DOHH2 (cell line): Measurements from ENCODE around the gene ZNF627.
A peak's percentile ranks its signal among the peaks of the same experiment; 100 is the strongest.
"Not testable (repeated sequence)": the region's sequence is repeated elsewhere in the genome, so short reads cannot be mapped to it uniquely, and the experiment has no call there.

Source experiments
- H3F3A ChIP-seq: fragments of 200-600 bp; sonication (generic), shearing (Covaris generic); 2 replicates; pipeline ENCODE4 v1.6.0; 2016; ENCODE audit warnings: antibody characterized with exemption, mild to moderate bottlenecking; ENCODE audit not compliant: control insufficient read depth, insufficient read depth
- H3K27ac ChIP-seq: fragments of 200-600 bp; sonication (generic); 2 replicates; pipeline ENCODE4 v1.5.1; 2014; ENCODE audit warnings: low read depth, mild to moderate bottlenecking, low read length, moderate library complexity
- H3K27me3 ChIP-seq: fragments of 200-600 bp; sonication (generic); 2 replicates; pipeline ENCODE4 v1.6.1; 2014; ENCODE audit warnings: mild to moderate bottlenecking, low read length, mixed read lengths; ENCODE audit not compliant: control insufficient read depth
- H3K36me3 ChIP-seq: fragments of 200-600 bp; sonication (generic); 2 replicates; pipeline ENCODE4 v1.6.1; 2014; ENCODE audit warnings: mild to moderate bottlenecking, low read length, moderate library complexity, mixed read lengths; ENCODE audit not compliant: control insufficient read depth
- H3K4me1 ChIP-seq: fragments of 200-600 bp; sonication (generic); 2 replicates; pipeline ENCODE4 v1.6.1; 2014; ENCODE audit warnings: mild to moderate bottlenecking, low read length, mixed read lengths; ENCODE audit not compliant: control insufficient read depth
- H3K4me2 ChIP-seq: fragments of 200-600 bp; sonication (generic); 2 replicates; pipeline ENCODE4 v1.6.0; 2014; ENCODE audit warnings: mild to moderate bottlenecking, low read length, moderate library complexity
- H3K4me3 ChIP-seq: fragments of 200-600 bp; sonication (generic); 2 replicates; pipeline ENCODE4 v1.5.1; 2014; ENCODE audit warnings: mild to moderate bottlenecking, low read length, mixed read lengths
- H3K79me2 ChIP-seq: fragments of 200-600 bp; sonication (generic); 2 replicates; pipeline ENCODE4 v1.6.1; 2014; ENCODE audit warnings: mild to moderate bottlenecking, low read length, mixed read lengths; ENCODE audit not compliant: control insufficient read depth
- H3K9me2 ChIP-seq: fragments of 200-600 bp; sonication (generic); replicated peaks from 2 replicates; pipeline ENCODE4 v1.6.1; 2014; ENCODE audit warnings: mild to moderate bottlenecking, low read length, mixed read lengths; ENCODE audit not compliant: control insufficient read depth
- H3K9me3 ChIP-seq: fragments of 200-600 bp; sonication (generic); 2 replicates; pipeline ENCODE4 v1.6.1; 2014; ENCODE audit warnings: antibody characterized with exemption, low read length, mixed read lengths; ENCODE audit not compliant: control insufficient read depth, insufficient read depth
- H4K20me1 ChIP-seq: fragments of 200-600 bp; sonication (generic); 2 replicates; pipeline ENCODE4 v1.6.0; 2014; ENCODE audit warnings: low read depth, mild to moderate bottlenecking, antibody characterized with exemption, low read length, moderate library complexity; ENCODE audit not compliant: control insufficient read depth, insufficient read depth
- CTCF ChIP-seq: fragments of 200-600 bp; sonication (generic); IDR thresholded peaks from one replicate; pipeline ENCODE4 v1.5.1; 2014; ENCODE audit warnings: antibody characterized with exemption, mild to moderate bottlenecking, low read depth, low read length; ENCODE audit not compliant: poor library complexity, severe bottlenecking
- EZH2phosphoT487 ChIP-seq: fragments of 200-600 bp; sonication (generic); IDR thresholded peaks from 2 replicates; pipeline ENCODE4 v1.6.1; 2017; ENCODE audit warnings: borderline replicate concordance, mild to moderate bottlenecking, antibody characterized with exemption, low read length, moderate library complexity, mixed read lengths

ZNF627 gene

DNA sequence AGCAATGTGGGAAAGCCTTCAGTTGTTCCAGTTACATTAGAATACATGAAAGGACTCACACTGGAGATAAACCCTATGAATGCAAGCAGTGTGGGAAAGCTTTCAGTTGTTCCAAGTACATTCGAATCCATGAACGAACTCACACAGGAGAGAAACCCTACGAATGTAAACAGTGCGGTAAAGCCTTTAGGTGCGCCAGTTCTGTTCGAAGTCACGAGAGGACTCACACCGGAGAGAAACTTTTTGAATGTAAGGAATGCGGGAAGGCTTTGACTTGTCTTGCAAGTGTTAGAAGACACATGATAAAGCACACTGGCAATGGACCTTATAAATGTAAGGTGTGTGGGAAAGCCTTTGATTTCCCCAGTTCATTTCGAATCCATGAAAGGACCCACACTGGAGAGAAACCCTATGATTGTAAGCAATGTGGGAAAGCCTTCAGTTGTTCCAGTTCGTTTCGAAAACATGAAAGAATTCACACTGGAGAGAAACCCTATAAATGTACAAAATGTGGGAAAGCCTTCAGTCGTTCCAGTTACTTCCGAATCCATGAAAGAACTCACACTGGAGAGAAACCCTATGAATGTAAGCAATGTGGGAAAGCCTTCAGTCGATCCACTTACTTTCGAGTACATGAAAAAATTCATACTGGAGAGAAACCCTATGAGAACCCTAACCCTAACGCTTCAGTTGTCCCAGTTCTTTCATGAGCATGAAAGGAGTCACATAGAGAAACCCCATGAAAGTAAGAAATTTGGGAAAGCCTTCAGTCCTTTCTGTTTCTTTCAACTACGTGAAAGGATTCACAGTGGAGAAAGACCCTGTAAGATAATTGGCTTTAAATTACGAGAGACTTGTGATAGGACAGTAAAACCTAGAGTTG lies 20.1 kb downstream of the ZNF627 start:
- TF ChIP-seq CTCF (no peak), EZH2phosphoT487 (no peak)

DNA sequence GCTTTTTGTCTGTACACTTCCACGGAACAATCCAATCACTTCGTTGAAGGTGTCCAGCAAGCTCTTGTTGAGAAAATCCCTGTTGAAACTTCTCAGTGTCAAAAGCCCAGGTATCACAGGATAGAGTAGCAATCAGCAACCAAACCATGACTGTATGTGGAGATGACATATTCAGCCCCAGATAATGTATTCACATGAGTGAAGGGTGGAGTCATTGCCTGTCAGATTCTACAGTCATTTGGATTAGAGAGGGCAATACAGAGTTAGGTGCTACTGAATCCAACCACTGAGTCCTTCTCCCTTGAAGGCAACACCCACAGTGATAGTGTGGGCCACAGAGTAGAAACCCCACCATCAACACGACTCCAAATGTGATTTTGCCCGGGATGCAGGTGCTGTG lies 23.3 kb downstream of the ZNF627 start:
- Histone ChIP-seq H3K9me3 (peaks cover 19% of the 10 kb centered on the region), H3K4me1 (peaks cover 12% of the 10 kb centered on the region), H3K36me3 (peaks cover 50% of the 10 kb centered on the region), H4K20me1 (no peaks in the 10 kb centered on the region), H3F3A (no peaks in the 10 kb centered on the region), H3K27ac (no peak overlapping the region), H3K27me3 (peaks cover 18% of the 10 kb centered on the region), H3K4me2 (no peak overlapping the region), H3K4me3 (no peak overlapping the region), H3K9me2 (no peaks in the 10 kb centered on the region), H3K79me2 (no peaks in the 10 kb centered on the region)
- no peak for TF ChIP-seq EZH2phosphoT487
- no peak for TF ChIP-seq CTCF

More for the DNA sequence above, 20.1 kb downstream of the ZNF627 start:
- no peak overlapping the region for H3K4me2 ChIP-seq
- H3K4me3 ChIP-seq = no peak overlapping the region
- no peaks in the 10 kb centered on the region for H4K20me1 ChIP-seq
- no peak overlapping the region for H3K27ac ChIP-seq
- no peaks in the 10 kb centered on the region for H3K9me2 ChIP-seq
- no peaks in the 10 kb centered on the region for H3F3A ChIP-seq
- 0 out of 2 replicates have a peak, but pooled peaks cover 2% of the 10 kb centered on the region for H3K79me2 ChIP-seq
- H3K36me3 ChIP-seq = peaks cover 64% of the 10 kb centered on the region
- H3K4me1 ChIP-seq = no peaks in the 10 kb centered on the region
- peaks cover 19% of the 10 kb centered on the region for H3K9me3 ChIP-seq
- H3K27me3 ChIP-seq = no peaks in the 10 kb centered on the region

DNA sequence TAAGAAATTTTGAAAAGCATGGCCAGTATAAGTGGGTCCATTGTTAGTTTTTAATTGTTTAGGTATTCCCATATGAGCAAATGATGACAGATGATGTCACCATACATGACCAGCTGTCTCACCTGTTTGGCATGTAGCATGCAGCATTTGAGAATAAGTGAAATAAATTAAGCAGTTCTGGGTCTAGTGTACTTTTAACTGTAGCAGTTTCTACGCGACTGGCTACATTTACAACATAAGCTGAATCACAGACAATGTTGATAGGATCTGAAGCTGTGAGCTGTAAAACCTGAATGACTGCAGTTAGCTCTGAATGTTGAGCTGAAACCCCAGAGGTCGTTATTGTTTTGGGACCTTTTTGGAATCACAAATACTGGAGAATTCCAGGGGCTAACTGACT lies 25.1 kb downstream of the ZNF627 start:
- H3K9me3 ChIP-seq, H4K20me1 ChIP-seq, H3K27ac ChIP-seq, H3F3A ChIP-seq, H3K79me2 ChIP-seq, H3K9me2 ChIP-seq, H3K4me2 ChIP-seq, H3K4me3 ChIP-seq: not testable (repeated sequence)
- H3K4me1 ChIP-seq = peaks cover 12% of the 10 kb centered on the region
- peaks cover 25% of the 10 kb centered on the region for H3K27me3 ChIP-seq
- peaks cover 36% of the 10 kb centered on the region for H3K36me3 ChIP-seq

DNA sequence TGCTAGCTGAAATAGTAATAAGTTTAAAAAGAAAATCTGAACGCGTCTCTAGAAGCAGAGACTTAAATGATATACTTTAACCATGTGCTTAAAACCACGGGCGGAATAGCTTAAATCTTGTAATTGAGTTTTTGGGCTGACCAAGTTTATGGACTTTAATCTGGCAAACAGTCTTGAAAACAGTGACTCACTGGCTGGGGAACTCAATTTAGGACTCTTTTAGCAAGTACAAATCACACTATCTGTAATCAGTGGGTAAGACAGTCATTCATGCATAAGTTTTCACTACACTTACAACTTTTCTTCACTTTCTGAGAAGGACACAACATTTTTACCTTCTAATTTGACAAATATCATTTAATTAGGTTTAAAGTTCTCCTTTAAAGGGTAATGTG lies 26.8 kb downstream of the ZNF627 start:
- peaks cover 12% of the 10 kb centered on the region for H3K4me1 ChIP-seq
- peak overlapping the region; percentile 51; the same call in 1 of the 2 replicates for H3K4me2 ChIP-seq
- H3K27me3 ChIP-seq = peaks cover 25% of the 10 kb centered on the region
- H3K36me3 ChIP-seq = peaks cover 19% of the 10 kb centered on the region
- H3K9me2 ChIP-seq = no peaks in the 10 kb centered on the region
- no peak for TF ChIP-seq EZH2phosphoT487
- no peak for TF ChIP-seq CTCF
- H3K79me2 ChIP-seq = no peaks in the 10 kb centered on the region
- H4K20me1 ChIP-seq = no peaks in the 10 kb centered on the region
- no peak overlapping the region for H3K27ac ChIP-seq
- no peaks in the 10 kb centered on the region for H3K9me3 ChIP-seq
- no peak overlapping the region for H3K4me3 ChIP-seq
- H3F3A ChIP-seq = no peaks in the 10 kb centered on the region
